Stimulated activated CD8-positive, alpha-beta memory T cell treated with anti-CD3 and anti-CD28 coated beads, Interleukin-7, amount 100 ng/mL, for 1 hour (primary cell): ENCODE data around the gene NBL1.
A peak's percentile ranks its signal among the peaks of the same experiment; 100 is the strongest.

Source experiments
- DNase-seq, 2 donors: peaks; one replicate each; pipeline ENCODE4 v3.0.0-alpha.2; 2020; ENCODE audit warnings: low read depth in 2 of 2

Gene NBL1

DNA sequence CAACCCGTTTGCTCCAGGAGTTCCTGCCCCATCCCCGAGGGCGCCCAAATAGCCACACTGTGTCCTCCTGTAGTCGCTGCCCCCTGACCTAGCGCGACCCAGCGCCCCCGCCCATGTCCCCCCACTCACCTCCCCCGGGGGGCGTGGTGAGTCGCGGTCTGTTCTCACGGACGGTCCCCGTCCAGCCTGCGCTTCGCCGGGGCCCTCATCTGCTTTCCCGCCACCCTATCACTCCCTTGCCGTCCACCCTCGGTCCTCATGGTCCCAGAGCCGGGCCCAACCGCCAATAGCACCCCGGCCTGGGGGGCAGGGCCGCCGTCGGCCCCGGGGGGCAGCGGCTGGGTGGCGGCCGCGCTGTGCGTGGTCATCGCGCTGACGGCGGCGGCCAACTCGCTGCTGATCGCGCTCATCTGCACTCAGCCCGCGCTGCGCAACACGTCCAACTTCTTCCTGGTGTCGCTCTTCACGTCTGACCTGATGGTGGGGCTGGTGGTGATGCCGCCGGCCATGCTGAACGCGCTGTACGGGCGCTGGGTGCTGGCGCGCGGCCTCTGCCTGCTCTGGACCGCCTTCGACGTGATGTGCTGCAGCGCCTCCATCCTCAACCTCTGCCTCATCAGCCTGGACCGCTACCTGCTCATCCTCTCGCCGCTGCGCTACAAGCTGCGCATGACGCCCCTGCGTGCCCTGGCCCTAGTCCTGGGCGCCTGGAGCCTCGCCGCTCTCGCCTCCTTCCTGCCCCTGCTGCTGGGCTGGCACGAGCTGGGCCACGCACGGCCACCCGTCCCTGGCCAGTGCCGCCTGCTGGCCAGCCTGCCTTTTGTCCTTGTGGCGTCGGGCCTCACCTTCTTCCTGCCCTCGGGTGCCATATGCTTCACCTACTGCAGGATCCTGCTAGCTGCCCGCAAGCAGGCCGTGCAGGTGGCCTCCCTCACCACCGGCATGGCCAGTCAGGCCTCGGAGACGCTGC is 21.7 kb downstream of the NBL1 start:
- DNase-seq = no peak

DNA sequence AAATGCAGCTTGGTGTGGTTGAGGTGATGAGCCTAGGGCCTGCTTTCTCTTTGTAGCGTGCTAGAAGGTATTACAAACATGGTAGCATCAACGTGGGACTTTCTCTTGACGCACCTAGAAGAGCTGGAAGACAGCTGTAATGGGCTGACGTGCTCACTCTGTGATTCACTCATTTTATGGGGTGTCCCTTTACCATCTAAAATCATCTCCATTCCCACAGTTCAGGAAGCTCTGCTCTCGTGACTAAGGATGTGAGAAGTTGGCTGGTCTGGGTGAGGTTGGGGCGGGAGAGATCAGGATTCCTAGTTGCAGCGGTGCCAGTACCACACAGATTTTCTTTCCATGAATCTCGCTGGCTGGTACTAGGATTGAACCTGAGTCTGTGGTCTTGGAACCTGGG is 24.8 kb downstream of the NBL1 start:
- DNase-seq = no peak

DNA sequence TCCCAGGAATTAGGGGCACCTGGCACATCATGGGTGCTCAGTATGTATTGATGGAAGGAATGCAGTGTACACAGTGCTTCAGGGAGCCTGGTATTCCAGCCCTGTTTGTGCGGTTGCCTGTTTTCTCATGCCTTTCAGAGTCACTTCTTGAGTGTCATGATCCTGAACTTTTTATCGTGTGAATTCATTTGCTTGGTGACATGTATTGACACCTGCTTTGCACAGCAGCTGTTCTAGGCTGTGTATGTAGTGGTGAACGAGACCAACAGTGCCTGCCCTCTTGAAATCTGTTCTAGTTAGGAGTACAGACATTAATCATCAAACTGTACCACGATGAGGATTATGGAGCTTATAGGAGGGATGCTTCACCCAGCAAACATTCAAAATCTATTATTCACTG is 26.7 kb downstream of the NBL1 start:
- DNase-seq = no peak

DNA sequence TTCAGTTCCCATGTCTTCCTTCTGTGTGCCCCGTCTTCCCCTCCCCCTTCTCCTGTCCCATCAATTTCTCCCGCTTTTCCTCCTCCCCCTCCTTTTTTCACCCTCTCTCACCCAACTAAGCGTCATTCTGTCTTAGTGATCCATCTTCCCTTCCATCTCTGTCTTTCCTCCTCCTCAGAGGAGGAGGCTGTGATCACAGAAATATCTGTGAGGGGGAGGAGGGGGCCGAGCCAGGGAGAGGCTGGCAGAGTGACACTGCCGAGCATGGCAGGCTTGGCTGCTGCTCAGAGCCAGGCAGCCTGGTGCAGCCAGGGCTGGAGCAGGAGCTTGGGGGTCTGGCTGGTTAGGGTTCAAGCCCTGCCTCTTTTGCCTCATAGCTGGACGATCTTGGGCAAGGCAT is 28.1 kb downstream of the NBL1 start:
- DNase-seq = no peak

DNA sequence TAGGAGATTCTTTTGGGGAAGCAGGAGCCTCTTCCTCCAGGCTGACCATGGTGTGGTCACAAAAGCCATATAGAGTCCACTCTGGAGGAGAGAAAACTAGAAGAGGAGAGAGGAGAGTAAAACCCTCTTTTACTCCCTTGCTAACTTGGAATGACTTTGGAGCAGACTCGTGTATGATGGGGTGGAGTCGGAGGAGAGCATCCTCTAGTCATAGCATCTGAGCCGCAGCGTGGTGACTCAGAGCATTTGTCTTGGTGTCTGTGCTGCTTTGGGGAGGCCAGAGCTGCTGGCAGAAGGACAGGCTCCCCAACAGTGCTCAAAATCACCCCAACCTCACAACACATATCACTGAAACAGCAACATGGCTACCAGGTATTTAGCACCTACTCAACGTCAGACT is 31.7 kb downstream of the NBL1 start:
- DNase-seq = no peak

DNA sequence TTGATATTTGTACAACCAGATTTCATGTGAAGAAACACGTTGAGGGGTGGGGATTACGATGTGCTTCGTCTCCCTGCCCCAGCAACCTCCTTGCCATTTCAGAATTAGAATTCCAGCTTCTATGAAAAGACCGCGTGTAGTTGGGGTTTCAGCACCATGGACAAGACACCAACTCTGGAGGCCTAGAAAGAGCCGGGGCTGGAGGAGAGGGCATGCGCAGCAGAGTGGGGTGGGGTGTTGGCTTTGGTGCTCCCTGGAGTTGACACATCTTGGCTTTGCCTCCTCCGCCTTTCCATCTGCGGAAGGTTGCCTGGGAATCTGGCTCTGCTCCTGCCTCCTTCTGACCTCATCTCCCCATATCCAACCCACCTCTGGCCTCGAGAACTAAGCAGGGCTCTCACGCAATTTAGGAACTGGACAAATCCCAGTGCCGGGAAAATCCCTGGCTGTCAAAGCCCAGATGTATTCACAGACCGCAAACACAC is 32.4 kb downstream of the NBL1 start:
- no peak for DNase-seq

DNA sequence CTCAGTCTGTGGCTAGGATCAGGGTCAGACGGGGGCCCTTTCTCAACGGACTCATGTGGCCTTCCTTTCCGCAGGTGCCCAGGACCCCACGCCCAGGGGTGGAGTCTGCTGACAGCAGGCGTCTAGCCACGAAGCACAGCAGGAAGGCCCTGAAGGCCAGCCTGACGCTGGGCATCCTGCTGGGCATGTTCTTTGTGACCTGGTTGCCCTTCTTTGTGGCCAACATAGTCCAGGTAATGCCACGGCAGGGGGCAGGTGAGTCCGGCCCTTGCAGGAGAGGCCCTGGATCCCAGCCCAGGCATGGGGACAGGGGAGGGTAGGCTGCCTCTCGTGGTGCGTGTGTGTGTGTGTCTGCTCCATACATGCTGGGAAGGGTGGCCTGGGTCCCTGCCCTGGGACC is 34.4 kb downstream of the NBL1 start:
- DNase-seq = no peak

DNA sequence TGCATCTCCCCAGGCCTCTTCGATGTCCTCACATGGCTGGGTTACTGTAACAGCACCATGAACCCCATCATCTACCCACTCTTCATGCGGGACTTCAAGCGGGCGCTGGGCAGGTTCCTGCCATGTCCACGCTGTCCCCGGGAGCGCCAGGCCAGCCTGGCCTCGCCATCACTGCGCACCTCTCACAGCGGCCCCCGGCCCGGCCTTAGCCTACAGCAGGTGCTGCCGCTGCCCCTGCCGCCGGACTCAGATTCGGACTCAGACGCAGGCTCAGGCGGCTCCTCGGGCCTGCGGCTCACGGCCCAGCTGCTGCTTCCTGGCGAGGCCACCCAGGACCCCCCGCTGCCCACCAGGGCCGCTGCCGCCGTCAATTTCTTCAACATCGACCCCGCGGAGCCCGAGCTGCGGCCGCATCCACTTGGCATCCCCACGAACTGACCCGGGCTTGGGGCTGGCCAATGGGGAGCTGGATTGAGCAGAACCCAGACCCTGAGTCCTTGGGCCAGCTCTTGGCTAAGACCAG is 34.9 kb downstream of the NBL1 start:
- no peak for DNase-seq

DNA sequence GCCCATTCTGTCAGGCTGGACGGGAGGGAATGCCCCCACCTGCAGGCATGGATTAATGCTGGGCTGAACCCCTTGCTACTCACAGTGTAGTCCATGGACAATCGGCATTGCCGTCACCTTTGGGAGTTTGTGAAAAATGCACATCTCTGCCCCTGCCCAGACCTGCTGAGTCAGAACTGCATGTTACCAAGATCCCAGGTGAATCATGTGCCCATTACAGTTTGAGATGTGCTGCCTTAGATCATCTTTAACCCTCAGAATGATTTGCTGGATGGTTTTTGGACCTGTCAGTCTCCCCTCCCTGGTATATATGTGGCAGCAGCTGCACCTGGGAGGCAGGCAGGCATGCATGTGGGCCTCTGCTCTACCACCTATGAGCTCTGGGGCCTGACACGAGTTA is 35.6 kb downstream of the NBL1 start:
- DNase-seq = no peak

DNA sequence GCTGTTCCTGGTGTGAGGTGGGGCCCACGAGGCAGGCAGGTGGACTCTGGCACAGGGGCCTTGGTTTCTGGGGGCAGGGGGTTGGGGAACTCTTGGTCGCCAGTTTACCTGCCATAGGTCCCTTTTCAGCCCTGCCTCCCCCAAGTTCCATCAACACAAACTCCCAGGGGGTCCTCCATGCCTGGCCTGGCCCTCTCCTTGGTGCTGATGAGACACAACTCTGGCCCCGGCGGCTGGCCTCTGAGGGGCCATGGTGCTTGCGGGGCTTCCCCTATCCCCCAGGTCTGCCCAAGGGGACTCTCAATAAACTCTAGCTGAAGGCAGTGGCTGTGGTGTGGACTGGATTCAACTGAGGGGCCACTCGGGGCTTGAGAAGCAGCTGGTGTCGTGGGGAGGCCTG is 36.5 kb downstream of the NBL1 start:
- DNase-seq = no peak

DNA sequence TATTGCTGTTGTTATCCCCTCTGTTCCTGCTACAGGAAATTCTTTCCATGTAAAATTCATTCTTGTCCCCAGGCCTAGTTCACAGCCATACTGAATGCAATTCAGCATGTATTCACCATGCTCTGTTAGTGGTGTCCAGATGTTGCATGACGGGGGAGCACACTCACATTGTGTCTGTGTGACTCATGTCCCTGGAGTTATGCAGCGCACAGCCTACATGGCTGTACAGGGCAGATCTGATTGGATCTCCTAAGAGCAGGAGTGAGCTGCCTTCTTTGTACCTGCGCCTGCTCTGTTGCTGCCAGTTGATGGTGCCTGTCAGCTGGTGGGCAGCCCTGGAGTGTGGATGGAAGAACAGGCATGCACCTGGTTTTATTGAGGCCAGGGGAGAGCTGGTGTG is 38.1 kb downstream of the NBL1 start:
- DNase-seq = no peak

DNA sequence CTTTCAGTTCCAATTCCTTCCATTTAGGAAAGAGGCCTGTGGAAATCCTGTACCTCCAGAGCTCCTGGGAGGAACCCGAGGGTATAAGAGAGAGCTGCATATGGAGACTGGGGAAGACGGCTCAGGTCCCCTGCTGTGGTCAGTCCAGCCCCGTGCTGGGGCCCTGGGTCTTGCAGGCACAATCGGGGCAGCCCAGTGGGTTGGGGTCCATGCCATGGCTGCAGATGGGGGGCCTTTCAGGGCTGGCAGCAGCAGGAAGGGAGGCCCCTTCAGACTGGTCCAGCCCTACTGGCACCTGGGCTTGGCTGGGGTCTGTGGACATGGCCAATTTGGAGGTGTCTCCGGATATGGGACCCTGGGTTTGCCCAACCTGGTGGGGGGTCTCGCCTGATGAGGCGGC is 38.8 kb downstream of the NBL1 start:
- no peak for DNase-seq

DNA sequence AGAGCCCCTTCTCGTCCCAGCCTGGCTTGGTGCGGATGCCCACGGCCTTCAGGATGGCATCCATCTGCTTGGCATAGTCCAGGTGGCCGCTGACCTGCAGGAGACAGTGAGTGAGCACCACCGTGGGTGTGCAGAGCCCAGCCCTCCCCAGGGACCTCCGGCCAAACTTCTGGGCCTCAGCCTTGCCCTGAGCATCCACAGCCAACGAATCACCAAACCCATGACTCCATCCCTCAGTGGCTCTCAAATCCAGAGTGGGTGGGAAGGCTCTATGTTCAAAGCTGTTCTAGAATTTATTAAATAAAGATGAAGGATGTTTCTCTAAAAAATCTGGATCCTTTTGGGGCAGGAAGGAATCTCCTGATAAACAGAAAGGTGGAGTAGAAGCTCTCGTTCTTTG is 39.2 kb downstream of the NBL1 start:
- DNase-seq = no peak

DNA sequence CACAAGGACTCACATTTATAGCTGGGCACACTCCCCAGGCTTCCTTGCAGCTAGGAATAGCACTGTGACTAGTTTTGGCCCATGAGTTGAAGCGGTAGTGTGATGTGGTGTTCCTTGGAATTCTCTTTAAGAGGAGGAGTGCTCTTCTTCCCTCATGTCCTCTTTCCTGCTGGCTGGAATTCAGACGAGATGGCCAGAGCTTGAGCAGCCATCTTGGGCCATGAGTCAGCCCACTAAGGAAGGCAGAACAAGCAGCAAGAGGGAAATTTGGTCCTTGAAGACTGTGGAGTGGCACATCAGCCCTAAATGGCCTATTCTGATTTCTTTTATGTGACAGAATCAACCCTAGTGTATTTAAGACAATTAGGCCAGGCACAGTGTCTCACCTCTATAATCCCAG is 40.6 kb downstream of the NBL1 start:
- DNase-seq = no peak

DNA sequence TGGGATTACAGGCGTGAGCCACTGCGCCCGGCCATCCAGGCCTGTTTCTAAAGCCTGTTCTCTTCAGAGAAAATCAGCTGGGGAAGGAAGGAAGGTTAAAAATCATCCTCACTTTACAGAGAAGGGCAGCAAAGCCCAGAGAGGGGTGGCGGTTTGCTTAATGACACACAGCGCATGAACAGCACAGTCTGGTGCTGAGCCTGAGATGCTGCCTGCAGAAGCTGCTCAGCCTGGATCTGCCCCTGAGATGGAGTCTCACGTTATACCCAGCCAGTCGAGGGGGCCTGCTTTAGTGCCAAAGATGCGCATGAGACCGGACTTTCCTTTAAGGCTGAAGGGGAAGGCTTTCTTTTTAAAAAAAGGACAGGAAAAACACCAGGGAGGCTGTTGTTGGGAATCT is 41.9 kb downstream of the NBL1 start:
- no peak for DNase-seq

DNA sequence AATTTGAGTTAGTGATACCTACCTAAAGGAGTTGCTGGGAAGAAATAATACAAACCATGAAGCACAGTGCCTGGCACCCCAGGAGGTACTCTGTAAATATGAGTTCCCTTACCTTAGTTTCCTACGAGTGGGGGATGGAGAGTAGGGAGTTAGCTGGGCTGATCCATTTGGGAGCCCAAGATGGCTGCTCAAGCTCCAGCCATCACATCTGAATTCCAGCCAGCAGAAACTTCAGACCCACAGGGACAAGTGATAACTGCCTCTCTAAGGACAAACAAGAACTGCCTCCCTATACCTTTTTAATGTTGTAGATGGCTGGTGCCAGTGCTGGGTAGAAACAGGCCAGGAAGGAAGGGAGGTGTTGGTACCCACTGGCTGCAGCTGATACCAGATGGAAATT is 43.3 kb downstream of the NBL1 start:
- DNase-seq = no peak

DNA sequence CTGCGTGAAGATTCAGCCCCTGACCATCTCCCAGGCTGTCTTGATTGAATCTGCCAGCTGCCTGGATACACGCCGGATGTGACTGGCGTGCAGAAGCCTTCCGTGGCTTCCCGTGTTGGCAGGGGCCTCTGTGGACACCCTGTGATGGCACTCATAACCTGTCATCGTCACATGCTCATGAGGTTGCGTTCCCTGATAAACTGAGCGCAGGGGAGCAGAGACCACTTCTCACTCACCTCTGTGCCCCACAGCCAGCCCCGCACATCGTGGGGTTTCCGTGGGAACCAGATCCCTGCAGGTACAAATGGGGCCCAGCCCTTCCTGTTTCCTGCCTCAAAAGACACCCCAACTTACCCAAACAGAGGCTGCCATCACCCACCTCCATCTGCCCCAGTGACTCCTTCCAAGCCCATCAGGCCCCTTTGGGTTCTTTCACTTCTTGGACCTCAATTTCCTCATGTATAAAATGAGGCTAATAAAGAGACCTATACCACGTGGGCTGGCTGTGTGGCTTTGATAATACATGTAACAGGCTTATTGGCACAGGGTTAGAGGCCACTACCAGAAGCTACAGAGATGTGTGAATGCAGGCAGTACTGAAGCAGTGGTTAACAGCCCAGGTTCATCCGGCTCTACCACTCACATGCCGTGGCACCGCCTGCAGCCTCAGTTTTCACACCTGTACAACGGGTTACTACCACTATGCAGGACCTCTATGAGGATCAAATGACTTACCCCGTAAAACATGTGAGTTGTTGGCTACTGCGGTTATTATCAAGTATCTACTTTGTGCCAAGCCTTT is 44.1 kb downstream of the NBL1 start:
- peak in 1 of 2 donors; percentile 14 for DNase-seq

DNA sequence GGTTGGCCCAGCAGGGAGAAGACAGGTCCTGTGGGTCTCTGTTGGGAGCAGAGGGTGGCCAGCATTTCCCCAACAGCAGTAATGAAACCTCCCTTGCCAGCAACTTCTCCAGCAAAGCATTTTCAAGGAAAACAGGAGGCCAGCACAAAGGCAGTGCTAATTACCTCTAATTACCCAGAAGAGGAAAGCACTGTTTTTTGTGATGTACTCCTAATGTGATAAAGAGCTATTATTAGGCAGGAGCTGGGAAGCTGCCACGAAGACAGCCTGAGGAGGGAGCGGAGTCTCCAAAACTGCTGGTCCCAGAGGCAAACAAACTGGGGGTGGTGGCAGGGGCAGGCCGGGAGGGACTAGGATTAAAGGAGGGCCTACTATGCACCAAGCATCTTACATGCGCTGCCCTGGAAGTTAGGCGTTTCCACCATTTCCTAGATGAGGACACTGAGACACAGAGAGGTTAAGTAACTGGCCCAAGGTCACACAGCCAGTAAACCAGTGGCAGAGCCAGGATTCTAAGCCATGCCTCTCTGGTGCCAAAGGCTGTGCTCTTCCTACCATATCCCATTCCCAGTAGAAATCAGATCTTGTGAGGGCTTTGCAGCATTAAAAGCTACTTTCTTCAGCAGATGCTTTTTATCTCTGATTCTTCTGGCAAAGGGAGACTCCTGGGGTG is 45.1 kb downstream of the NBL1 start:
- no peak for DNase-seq

DNA sequence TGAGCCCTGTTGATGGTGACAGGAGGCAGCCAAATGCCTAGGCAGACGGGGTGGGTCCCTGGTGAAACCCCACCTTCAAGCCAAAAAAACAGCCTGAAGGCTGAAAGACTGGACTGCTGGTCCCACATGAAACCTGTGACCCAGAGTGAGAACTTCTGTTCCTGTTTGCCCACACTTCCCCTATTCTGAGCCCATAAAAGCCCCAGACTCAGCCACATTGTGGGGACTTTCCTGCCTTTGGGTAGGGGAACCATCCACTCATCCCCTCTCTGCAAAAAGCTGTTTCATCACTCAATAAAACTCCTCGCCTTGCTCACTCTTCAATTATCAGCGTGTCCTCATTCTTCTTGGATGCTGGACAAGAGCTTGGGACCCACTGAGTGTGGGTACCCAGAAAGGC is 45.7 kb downstream of the NBL1 start:
- DNase-seq = no peak

DNA sequence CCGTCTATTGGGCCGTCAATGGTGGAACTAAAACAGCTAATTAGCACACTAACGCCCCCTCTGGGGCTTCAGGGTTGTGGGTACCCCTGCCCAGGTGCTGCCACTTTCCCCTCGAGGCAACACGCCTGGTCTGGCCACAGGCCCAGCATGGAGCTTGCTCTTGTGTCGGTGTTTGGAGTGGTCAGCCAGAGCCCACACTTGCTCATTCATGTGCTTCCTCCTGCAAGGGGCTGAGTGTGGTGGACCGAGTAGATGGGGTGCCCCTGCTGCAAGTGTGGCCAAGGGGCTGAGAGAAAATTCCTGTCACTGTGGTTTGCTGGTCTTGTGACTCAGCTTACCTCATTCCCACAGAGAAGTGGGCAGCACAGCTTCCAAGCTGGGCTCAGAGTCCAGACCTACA is 46.2 kb downstream of the NBL1 start:
- no peak for DNase-seq

DNA sequence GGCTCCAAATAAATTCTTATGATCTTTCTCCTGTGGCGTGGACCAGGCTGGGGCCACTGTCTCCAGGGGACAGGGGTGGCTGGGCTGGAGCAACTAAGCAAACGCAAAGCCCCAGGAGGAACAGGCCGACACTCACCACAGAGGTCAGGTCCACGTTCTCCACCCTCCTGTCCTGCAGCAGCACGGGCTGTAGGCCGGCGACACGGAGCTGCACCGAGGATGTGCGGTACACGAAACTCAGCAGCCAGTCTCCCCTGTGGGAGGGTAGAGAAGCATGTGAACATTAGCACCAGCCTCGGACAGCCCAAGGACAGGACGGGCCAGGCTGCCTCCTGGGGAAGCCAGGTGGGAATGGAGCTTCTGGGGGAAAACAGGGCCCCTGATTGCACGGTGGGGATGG is 50.2 kb downstream of the NBL1 start:
- DNase-seq = no peak

DNA sequence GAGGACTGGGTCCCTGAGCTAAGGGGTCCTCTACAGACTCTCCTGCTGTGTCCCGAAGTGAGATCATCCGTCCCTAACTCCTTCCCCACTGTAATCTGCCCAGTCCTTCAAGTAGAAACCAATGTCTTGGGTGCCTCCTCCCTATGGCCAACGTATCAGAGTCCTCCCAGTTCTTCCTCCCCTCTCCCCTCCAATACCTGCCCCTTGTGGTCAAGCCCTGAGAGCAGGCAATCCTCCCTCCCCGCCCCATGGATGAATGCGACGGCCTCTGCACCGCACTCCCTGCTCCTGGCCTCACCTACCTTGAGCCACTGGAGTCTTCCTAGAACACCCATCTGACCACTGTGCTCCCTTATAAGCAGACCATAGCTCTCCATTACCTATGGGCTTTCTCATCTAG is 51.7 kb downstream of the NBL1 start:
- DNase-seq = no peak
